ENCODE results near the gene PAX6.

PAX6 gene

GRCh38 chr11:31828217-31828616, 17.1 kb upstream of the PAX6 start:
- H3K27ac ChIP-seq (ENCODE audit: low read length) = no peak overlapping the region
- H3K9me3 ChIP-seq (ENCODE audit: control insufficient read depth, insufficient read depth, low read length) = no peaks in the 10 kb centered on the region
- H3K4me3 ChIP-seq (ENCODE audit: low read length) = no peak overlapping the region
- no peaks in the 10 kb centered on the region for H3K36me3 ChIP-seq (ENCODE audit: control insufficient read depth, insufficient read depth, low read length)
- H3K27me3 ChIP-seq (ENCODE audit: control insufficient read depth, insufficient read depth, low read length) = peaks cover 37% of the 10 kb centered on the region
- H3K4me1 ChIP-seq (ENCODE audit: control insufficient read depth, insufficient read depth, low read length) = peaks cover 11% of the 10 kb centered on the region
- no CpG with 5 or more reads among the region's 7 CpGs for WGBS (ENCODE audit: insufficient coverage, insufficient read length)
- no peak for DNase-seq (ENCODE audit: low read depth, low spot score)

DNA sequence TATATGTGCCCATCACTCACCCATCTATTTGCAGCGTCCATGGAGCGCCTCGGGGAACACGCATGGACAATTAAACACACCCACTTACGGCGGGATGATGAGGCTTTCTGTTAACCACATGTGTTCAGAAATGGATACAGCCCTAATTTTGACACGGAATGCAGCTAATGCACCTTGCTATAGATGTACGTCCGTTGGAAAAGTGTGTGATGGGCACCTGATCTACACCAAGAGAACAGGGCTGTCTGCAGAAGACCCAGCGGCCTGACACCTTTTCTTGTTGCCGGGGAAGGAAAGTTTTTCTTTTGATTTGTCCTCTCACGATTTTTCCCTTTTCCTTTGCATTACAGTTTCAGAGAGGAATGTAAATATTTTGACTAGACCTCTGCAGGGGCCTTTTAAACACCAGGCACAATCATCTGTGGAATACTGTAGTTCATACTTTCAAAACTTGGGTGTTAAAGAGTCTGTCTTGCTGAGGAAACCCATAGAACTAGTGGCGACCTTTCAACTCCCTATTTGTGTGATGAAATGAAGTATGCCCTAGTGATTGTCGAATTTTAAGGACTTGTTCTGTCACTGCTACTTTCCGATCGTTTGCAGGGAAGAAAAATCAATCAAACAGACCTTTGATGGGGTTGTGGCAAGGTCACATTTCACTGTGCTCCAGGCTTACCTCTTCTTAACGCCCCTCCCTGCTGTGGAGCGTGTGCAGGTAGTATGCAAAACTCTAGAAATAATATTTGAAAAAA, 16.5 kb upstream of the PAX6 start:
- H3K4me3 ChIP-seq (ENCODE audit: low read length) = peak overlapping the region; percentile 33; the same call in 1 of the 2 replicates

GRCh38 chr11:31826536-31827438, 15.7 kb upstream of the PAX6 start:
- Histone ChIP-seq H3K9me3 (ENCODE audit: control insufficient read depth, insufficient read depth, low read length) (no peaks in the 10 kb centered on the region), H3K4me1 (ENCODE audit: control insufficient read depth, insufficient read depth, low read length) (peaks cover 15% of the 10 kb centered on the region), H3K4me3 (ENCODE audit: low read length) (peak overlapping the region; percentile 33; the same call in 1 of the 2 replicates), H3K27ac (ENCODE audit: low read length) (no peak overlapping the region), H3K27me3 (ENCODE audit: control insufficient read depth, insufficient read depth, low read length) (peaks cover 49% of the 10 kb centered on the region), H3K36me3 (ENCODE audit: control insufficient read depth, insufficient read depth, low read length) (no peaks in the 10 kb centered on the region)
- WGBS (ENCODE audit: insufficient coverage, insufficient read length) = no CpG with 5 or more reads among the region's 55 CpGs
- no peak for DNase-seq (ENCODE audit: low read depth, low spot score)

More for the DNA sequence above, 16.5 kb upstream of the PAX6 start:
- Histone ChIP-seq H3K36me3 (ENCODE audit: control insufficient read depth, insufficient read depth, low read length) (no peaks in the 10 kb centered on the region), H3K9me3 (ENCODE audit: control insufficient read depth, insufficient read depth, low read length) (no peaks in the 10 kb centered on the region), H3K27me3 (ENCODE audit: control insufficient read depth, insufficient read depth, low read length) (peaks cover 43% of the 10 kb centered on the region), H3K4me1 (ENCODE audit: control insufficient read depth, insufficient read depth, low read length) (peaks cover 15% of the 10 kb centered on the region), H3K27ac (ENCODE audit: low read length) (no peak overlapping the region)
- no CpG with 5 or more reads among the region's 18 CpGs for WGBS (ENCODE audit: insufficient coverage, insufficient read length)
- no peak for DNase-seq (ENCODE audit: low read depth, low spot score)

DNA sequence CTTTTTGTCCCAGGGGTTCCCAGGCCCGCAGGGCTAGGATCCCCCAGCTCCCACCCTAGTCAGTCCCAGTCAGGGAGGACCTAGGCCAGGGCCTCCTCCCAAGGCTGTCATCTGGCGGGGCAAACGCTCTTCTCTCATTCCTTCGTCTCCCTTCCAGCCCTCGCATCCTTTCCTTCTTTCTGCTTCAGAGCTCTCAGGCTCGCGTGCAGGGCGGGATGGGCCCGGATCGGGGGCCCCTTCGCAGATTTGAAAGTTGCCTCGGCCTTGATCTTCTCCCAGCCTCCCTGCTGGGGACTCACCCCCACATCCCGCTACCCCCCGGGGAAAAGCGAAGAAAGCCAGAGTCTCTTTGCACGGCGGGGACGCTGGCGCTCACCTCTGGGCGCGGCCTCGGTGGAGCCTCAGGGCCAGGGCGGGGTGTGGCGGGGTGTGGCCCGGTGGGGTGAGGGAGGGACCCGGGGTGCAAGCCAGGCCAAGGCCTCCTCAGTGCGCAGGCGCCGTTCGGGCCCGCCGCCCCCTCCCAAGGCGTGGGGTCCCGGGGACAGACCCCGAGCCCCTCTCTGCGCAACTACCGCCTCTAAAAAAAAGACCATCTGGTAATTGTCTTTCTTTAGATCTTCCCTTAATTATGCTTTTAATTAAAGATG, 14.8 kb upstream of the PAX6 start:
- no peak overlapping the region for H3K27ac ChIP-seq (ENCODE audit: low read length)
- H3K4me1 ChIP-seq (ENCODE audit: control insufficient read depth, insufficient read depth, low read length) = peaks cover 17% of the 10 kb centered on the region
- H3K27me3 ChIP-seq (ENCODE audit: control insufficient read depth, insufficient read depth, low read length) = peaks cover 52% of the 10 kb centered on the region
- no CpG with 5 or more reads among the region's 37 CpGs for WGBS (ENCODE audit: insufficient coverage, insufficient read length)
- no peaks in the 10 kb centered on the region for H3K9me3 ChIP-seq (ENCODE audit: control insufficient read depth, insufficient read depth, low read length)
- H3K36me3 ChIP-seq (ENCODE audit: control insufficient read depth, insufficient read depth, low read length) = no peaks in the 10 kb centered on the region
- no peak for DNase-seq (ENCODE audit: low read depth, low spot score)
- peak overlapping the region; percentile 34; the same call in 1 of the 2 replicates for H3K4me3 ChIP-seq (ENCODE audit: low read length)

GRCh38 chr11:31824879-31825837, 14.0 kb upstream of the PAX6 start:
- WGBS (ENCODE audit: insufficient coverage, insufficient read length) = no CpG with 5 or more reads among the region's 52 CpGs
- Histone ChIP-seq H3K27me3 (ENCODE audit: control insufficient read depth, insufficient read depth, low read length) (peaks cover 56% of the 10 kb centered on the region), H3K4me3 (ENCODE audit: low read length) (peak overlapping the region; percentile 34; the same call in 1 of the 2 replicates), H3K4me1 (ENCODE audit: control insufficient read depth, insufficient read depth, low read length) (peaks cover 18% of the 10 kb centered on the region), H3K9me3 (ENCODE audit: control insufficient read depth, insufficient read depth, low read length) (no peaks in the 10 kb centered on the region), H3K27ac (ENCODE audit: low read length) (no peak overlapping the region), H3K36me3 (ENCODE audit: control insufficient read depth, insufficient read depth, low read length) (no peaks in the 10 kb centered on the region)
- no peak for DNase-seq (ENCODE audit: low read depth, low spot score)

DNA sequence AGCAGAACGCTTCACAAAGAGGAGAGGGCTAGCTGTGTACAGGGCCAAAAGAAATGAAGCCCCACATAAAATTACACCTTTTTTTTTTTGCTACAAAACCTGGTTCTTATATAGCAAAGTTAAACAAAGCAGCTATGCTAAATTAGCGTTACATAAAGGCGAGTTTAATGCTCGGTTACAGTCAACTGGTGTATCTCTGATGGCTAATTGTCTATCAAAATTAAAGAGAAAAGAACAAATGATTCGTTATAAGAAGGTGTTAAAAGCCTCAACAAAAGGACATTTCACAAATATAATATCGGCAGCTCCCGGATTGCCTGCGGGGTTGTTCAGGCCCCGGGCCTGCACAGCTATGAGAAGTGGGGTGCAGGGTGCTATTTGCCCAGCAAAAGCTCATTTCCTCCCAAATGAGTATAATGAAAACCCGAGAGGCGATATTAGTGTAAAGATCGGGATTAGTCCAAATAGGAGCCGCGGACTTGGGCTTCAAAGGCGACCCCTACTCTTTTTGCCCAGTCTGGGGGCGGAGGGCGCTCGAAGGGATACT, 13.3 kb upstream of the PAX6 start:
- H3K4me3 ChIP-seq (ENCODE audit: low read length) = no peak overlapping the region
- H3K9me3 ChIP-seq (ENCODE audit: control insufficient read depth, insufficient read depth, low read length) = no peaks in the 10 kb centered on the region
- no peak overlapping the region for H3K27ac ChIP-seq (ENCODE audit: low read length)
- no peaks in the 10 kb centered on the region for H3K36me3 ChIP-seq (ENCODE audit: control insufficient read depth, insufficient read depth, low read length)
- H3K4me1 ChIP-seq (ENCODE audit: control insufficient read depth, insufficient read depth, low read length) = peaks cover 19% of the 10 kb centered on the region
- no CpG with 5 or more reads among the region's 18 CpGs for WGBS (ENCODE audit: insufficient coverage, insufficient read length)
- peaks cover 64% of the 10 kb centered on the region for H3K27me3 ChIP-seq (ENCODE audit: control insufficient read depth, insufficient read depth, low read length)
- DNase-seq (ENCODE audit: low read depth, low spot score) = no peak

DNA sequence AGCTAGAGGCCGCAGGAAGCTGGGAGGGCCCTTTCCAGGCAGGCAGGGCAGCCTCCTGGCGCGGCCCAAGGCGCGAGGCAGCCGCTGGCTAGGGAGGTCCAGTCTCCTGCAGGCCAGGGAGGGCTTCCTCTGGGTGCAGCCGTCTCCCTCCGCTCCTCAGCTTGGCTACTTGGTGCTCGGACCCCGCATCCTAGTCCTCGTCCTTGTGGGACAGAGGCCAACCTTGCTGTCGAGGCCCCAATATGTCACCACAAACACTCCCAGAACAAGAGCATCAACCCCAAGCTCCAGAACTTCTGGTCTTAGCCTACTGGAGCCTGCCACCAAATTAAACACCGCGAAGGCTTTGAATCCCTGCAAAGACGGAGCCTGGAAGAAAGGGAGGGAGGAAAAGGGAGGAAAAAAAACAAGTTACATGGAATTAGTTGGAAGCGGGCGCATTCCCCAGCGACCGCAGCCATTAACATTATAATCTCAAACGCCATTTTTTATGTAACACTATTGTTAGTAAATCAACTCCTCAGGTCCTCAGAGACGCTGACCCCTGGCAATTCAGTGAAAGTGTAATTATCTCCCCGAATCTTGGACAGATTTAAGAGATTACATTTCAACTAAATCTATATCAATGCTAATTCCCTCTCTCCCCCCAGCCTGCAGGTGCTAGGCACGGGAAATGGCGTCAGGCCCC, 12.7 kb upstream of the PAX6 start:
- Histone ChIP-seq H3K9me3 (ENCODE audit: control insufficient read depth, insufficient read depth, low read length) (no peaks in the 10 kb centered on the region), H3K27me3 (ENCODE audit: control insufficient read depth, insufficient read depth, low read length) (peaks cover 70% of the 10 kb centered on the region), H3K27ac (ENCODE audit: low read length) (no peak overlapping the region), H3K4me3 (ENCODE audit: low read length) (no peak overlapping the region), H3K36me3 (ENCODE audit: control insufficient read depth, insufficient read depth, low read length) (no peaks in the 10 kb centered on the region), H3K4me1 (ENCODE audit: control insufficient read depth, insufficient read depth, low read length) (peaks cover 19% of the 10 kb centered on the region)
- no peak for DNase-seq (ENCODE audit: low read depth, low spot score)
- WGBS (ENCODE audit: insufficient coverage, insufficient read length) = no CpG with 5 or more reads among the region's 24 CpGs

DNA sequence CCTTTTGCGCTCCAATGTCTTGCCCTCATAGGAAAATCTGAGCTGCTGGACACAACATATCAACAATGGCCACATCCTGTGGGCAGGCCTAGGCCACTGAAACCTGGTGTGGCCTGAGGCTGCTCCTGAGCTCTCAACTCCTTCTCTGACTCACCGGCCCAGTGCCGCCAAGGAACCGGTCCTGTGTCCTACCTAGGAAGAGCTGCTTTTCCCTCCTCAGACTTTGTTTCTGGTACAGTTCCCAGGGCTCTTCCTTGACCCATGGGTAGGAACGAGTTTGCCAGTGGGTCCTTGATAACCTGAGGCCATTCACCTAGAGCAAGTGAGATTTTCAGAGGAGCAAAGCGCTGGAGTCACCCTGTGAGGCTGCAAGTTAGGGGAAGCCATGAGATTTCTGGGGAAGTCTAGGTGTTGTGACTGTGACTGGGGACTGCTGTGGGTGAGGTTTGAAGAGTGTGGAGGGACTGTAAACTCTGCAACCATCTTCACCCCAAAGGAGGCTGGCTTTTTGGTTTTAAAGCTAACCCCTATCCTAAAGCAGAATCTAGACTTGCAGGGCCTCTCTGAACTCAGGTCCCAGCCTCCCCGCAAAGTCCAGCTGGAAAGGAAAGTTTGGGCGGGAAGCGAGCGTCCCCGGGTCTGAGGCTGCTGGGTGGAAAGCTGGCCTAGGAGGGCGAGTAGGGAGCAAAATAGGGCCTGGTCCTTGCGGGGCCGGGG, 12.0 kb upstream of the PAX6 start:
- H3K27ac ChIP-seq (ENCODE audit: low read length) = no peak overlapping the region
- no peak for DNase-seq (ENCODE audit: low read depth, low spot score)
- peaks cover 21% of the 10 kb centered on the region for H3K4me1 ChIP-seq (ENCODE audit: control insufficient read depth, insufficient read depth, low read length)
- no peaks in the 10 kb centered on the region for H3K9me3 ChIP-seq (ENCODE audit: control insufficient read depth, insufficient read depth, low read length)
- H3K27me3 ChIP-seq (ENCODE audit: control insufficient read depth, insufficient read depth, low read length) = peaks cover 76% of the 10 kb centered on the region
- no peaks in the 10 kb centered on the region for H3K36me3 ChIP-seq (ENCODE audit: control insufficient read depth, insufficient read depth, low read length)
- no CpG with 5 or more reads among the region's 14 CpGs for WGBS (ENCODE audit: insufficient coverage, insufficient read length)
- H3K4me3 ChIP-seq (ENCODE audit: low read length) = no peak overlapping the region
